B cell (primary cell): ENCODE results near the gene POLK. TPM values are rescaled to one million over a fixed set of nuclear protein-coding genes. Genes with fewer than 3 reads are reported as not detected.

Experiments
- ATAC-seq: fragments of 200-7000 bp; cut with Tn5 transposase; one replicate; pipeline ENCODE4 v1.10.0; 2021; ENCODE audit warnings: low read depth, mild to moderate bottlenecking, moderate number of reproducible peaks, moderate library complexity
- CTCF ChIA-PET: fragments of 350-600 bp; sonication (Branson Sonifier 250); formaldehyde crosslinking; loops from one replicate; lab custom pipeline; 2021; ENCODE audit warnings: antibody characterized with exemption, inconsistent platforms; lab: Charles Lee
- POLR2A ChIA-PET: fragments of 350-600 bp; sonication (Branson Sonifier 250); formaldehyde crosslinking; loops from one replicate; lab custom pipeline; 2021; ENCODE audit warnings: antibody characterized with exemption; lab: Charles Lee
- DNase-seq: peaks from one replicate; pipeline ENCODE4 v3.0.0; 2013
- H2AFZ ChIP-seq: 2 replicates; pipeline ENCODE4 v1.6.1; 2012; ENCODE audit warnings: mild to moderate bottlenecking, low read depth, low read length; ENCODE audit not compliant: insufficient read depth, poor library complexity, severe bottlenecking
- H3K27ac ChIP-seq, 2 donors: 1 replicate in 1 of 2; 2 replicates in 1 of 2; pipeline ENCODE4 v1.5.1; 2012 to 2013; ENCODE audit warnings: low read length in 2 of 2, mild to moderate bottlenecking in 2 of 2, moderate library complexity in 1 of 2
- H3K27me3 ChIP-seq, 4 experiments: fragments of 200-600 bp in 1 of 4; sonication (generic) in 1 of 4; replicated peaks in 1 of 4; 1 replicate in 2 of 4; 2 replicates in 2 of 4; pipeline versions ENCODE4 v1.6.1 to v1.7.0; 2013 to 2016; ENCODE audit warnings: low read length in 3 of 4, mild to moderate bottlenecking in 2 of 4, mixed read lengths in 1 of 4, moderate library complexity in 1 of 4; ENCODE audit not compliant: insufficient read depth in 4 of 4, control insufficient read depth in 3 of 4; ENCODE audit errors: control extremely low read depth in 1 of 4
- H3K36me3 ChIP-seq, 2 experiments: replicated peaks in 1 of 2; 1 replicate in 1 of 2; 2 replicates in 1 of 2; pipeline versions ENCODE4 v1.6.1 to v1.7.1; 2013; ENCODE audit warnings: low read length in 1 of 2; ENCODE audit not compliant: insufficient read depth in 2 of 2, control insufficient read depth in 1 of 2; ENCODE audit errors: control extremely low read depth in 1 of 2, extremely low read depth in 1 of 2
- H3K4me1 ChIP-seq, 2 donors: fragments of 200-600 bp in 1 of 2; sonication (generic) in 1 of 2; 1 replicate in 1 of 2; 2 replicates in 1 of 2; pipeline versions ENCODE4 v1.5.1 to v1.6.1; 2013 to 2017; ENCODE audit warnings: low read length in 2 of 2; ENCODE audit not compliant: control insufficient read depth in 2 of 2, insufficient read depth in 2 of 2
- H3K4me2 ChIP-seq: replicated peaks from 2 replicates; pipeline ENCODE3; 2012; ENCODE audit warnings: mild to moderate bottlenecking, low read depth, low read length; ENCODE audit not compliant: poor library complexity, severe bottlenecking
- H3K4me3 ChIP-seq, 5 experiments: fragments of 200-600 bp in 1 of 5; sonication (generic) in 1 of 5; 1 replicate in 3 of 5; 2 replicates in 2 of 5; pipeline versions ENCODE4 v1.5.1 to v1.7.0; 2011 to 2016; ENCODE audit warnings: low read length in 4 of 5, mild to moderate bottlenecking in 4 of 5, low read depth in 2 of 5, control low read depth in 1 of 5, moderate library complexity in 1 of 5; ENCODE audit not compliant: insufficient read depth in 1 of 5; ENCODE audit errors: control extremely low read depth in 1 of 5, extremely low read depth in 1 of 5
- H3K79me2 ChIP-seq: fragments of 200-600 bp; sonication (generic); one replicate; pipeline ENCODE4 v1.6.0; 2016; ENCODE audit warnings: low read length; ENCODE audit not compliant: control insufficient read depth, insufficient read depth
- H3K9ac ChIP-seq: fragments of 200-600 bp; sonication (generic); 2 replicates; pipeline ENCODE4 v1.6.1; 2017; ENCODE audit warnings: mild to moderate bottlenecking, low read length, moderate library complexity
- H3K9me3 ChIP-seq, 3 donors: one replicate each; pipeline versions ENCODE4 v1.6.1 to v1.7.1; 2013; ENCODE audit warnings: low read length in 2 of 3; ENCODE audit not compliant: control insufficient read depth in 2 of 3, insufficient read depth in 1 of 3; ENCODE audit errors: control extremely low read depth in 1 of 3
- H4K20me1 ChIP-seq: 2 replicates; pipeline ENCODE4 v1.6.0; 2012; ENCODE audit warnings: mild to moderate bottlenecking, low read length; ENCODE audit not compliant: insufficient read depth, control insufficient read depth, poor library complexity, severe bottlenecking
- H3K27ac Mint-ChIP-seq: one replicate; pipeline ENCODE4 v1.8.0; 2021; ENCODE audit warnings: mixed read lengths
- H3K27me3 Mint-ChIP-seq: one replicate; pipeline ENCODE4 v1.8.0; 2021; ENCODE audit warnings: mixed read lengths
- H3K4me1 Mint-ChIP-seq: one replicate; pipeline ENCODE4 v1.8.0; 2021; ENCODE audit warnings: mixed read lengths
- H3K4me3 Mint-ChIP-seq: one replicate; pipeline ENCODE4 v1.8.0; 2021; ENCODE audit warnings: mixed read lengths
- H3K9me3 Mint-ChIP-seq: one replicate; pipeline ENCODE4 v1.8.0; 2022; ENCODE audit warnings: mixed read lengths; ENCODE audit not compliant: insufficient read depth
- EZH2 ChIP-seq: IDR thresholded peaks from 2 replicates; pipeline ENCODE4 v1.6.1; 2012; ENCODE audit warnings: borderline replicate concordance, low read depth, mild to moderate bottlenecking, moderate library complexity, low read length; ENCODE audit not compliant: insufficient read depth, poor library complexity, severe bottlenecking
- WGBS: methylation state at CpG from one replicate; pipeline ENCODE4 v1.1.5; 2013; ENCODE audit warnings: missing lambda C conversion rate; ENCODE audit not compliant: insufficient coverage; 5-methylcytosine and 5-hydroxymethylcytosine counted together
- intact Hi-C: fragments of 100-400 bp; cut with micrococcal nuclease; formaldehyde crosslinking; loops from one replicate; pipeline ENCODE4 v1.10.0; 2022
- polyA plus RNA-seq: library from polyadenylated mRNA; depleted of rRNA; stranded (reverse); fragments of >200 nt; gene quantifications from 2 replicates; pipeline ENCODE4 v1.2.3, GENCODE V29; 2012
- total RNA-seq, 2 donors: library from RNA; stranded (reverse); fragments of 120-200 nt in 1 of 2; gene quantifications; 1 replicate in 1 of 2; 2 replicates in 1 of 2; pipeline versions ENCODE4 v1.2.3 to v1.2.4, GENCODE V29; 2013 to 2022
- TF ChIP-seq, protein P1 (sequence below): fragments of 200-600 bp; IDR thresholded peaks from one replicate; pipeline ENCODE4 v1.8.0; 2022; ENCODE audit warnings: antibody characterized with exemption, mild to moderate bottlenecking

The POLK gene
- total and polyA plus RNA-seq, 2 donors (not counting 1 experiment from before 2014, with no cell fraction given): 13.8 to 41.6 TPM

DNA sequence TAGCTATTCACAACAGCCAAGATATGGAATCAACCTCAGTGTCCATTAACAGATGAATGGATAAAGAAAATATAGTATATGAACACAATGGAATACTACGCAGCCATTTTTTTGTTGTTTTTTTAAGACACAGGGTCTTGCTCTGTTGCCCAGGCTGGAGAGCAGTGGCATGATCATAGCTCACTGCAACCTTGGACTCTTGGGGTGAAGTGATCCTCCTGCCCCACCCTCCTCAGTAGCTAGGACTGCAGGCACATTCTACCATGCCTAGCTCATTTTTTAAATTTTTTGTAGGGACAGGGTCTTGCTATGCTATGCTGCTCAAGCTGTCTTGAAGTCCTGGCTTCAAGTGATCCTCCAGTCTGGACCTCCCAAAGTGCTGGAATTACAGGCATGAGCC, 38.7 kb upstream of the POLK start:
- no peak for DNase-seq
- Histone ChIP-seq H2AFZ (no peak overlapping the region), H3K4me1 (no peaks in the 10 kb centered on the region)

GRCh38 chr5:75473463-75473862, 38.2 kb upstream of the POLK start:
- Histone ChIP-seq H3K9ac (no peak overlapping the region), H3K9me3 (peaks cover 8 to 22% (median 11%) of the 10 kb centered on the region in 3 donors), H2AFZ (no peak overlapping the region), H3K79me2 (peaks cover 56% of the 10 kb centered on the region), H3K27ac (no peak overlapping the region), H3K4me2 (no peak overlapping the region), H3K4me3 (no peak overlapping the region), H3K27me3 (no peaks in the 10 kb centered on the region), H3K36me3 (peaks cover 4 to 7% of the 10 kb centered on the region in 2 experiments), H4K20me1 (peaks cover 9% of the 10 kb centered on the region), H3K4me1 (no peaks in the 10 kb centered on the region)
- no CpG with 5 or more reads among the region's 2 CpGs for WGBS
- Mint-ChIP-seq H3K4me3 (no peak overlapping the region), H3K9me3 (peaks cover 19% of the 10 kb centered on the region), H3K27me3 (no peaks in the 10 kb centered on the region), H3K27ac (no peak overlapping the region), H3K4me1 (peaks cover 14% of the 10 kb centered on the region)
- intact Hi-C loops: no loop called here
- TF ChIP-seq EZH2: no peak
- TF ChIP-seq, protein P1, sequence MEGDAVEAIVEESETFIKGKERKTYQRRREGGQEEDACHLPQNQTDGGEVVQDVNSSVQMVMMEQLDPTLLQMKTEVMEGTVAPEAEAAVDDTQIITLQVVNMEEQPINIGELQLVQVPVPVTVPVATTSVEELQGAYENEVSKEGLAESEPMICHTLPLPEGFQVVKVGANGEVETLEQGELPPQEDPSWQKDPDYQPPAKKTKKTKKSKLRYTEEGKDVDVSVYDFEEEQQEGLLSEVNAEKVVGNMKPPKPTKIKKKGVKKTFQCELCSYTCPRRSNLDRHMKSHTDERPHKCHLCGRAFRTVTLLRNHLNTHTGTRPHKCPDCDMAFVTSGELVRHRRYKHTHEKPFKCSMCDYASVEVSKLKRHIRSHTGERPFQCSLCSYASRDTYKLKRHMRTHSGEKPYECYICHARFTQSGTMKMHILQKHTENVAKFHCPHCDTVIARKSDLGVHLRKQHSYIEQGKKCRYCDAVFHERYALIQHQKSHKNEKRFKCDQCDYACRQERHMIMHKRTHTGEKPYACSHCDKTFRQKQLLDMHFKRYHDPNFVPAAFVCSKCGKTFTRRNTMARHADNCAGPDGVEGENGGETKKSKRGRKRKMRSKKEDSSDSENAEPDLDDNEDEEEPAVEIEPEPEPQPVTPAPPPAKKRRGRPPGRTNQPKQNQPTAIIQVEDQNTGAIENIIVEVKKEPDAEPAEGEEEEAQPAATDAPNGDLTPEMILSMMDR: no peak
- ChIA-PET POLR2A (no interaction called here), CTCF (no interaction called here)
- DNase-seq (no peak), ATAC-seq (no peak)

More for the DNA sequence above, 38.7 kb upstream of the POLK start:
- Histone ChIP-seq H3K4me2 (no peak overlapping the region), H3K27me3 (no peaks in the 10 kb centered on the region), H3K9me3 (peaks cover 11 to 27% (median 15%) of the 10 kb centered on the region in 3 donors), H3K36me3 (peaks cover 6 to 9% of the 10 kb centered on the region in 2 experiments), H3K27ac (no peak overlapping the region), H3K9ac (no peak overlapping the region), H4K20me1 (peaks cover 12% of the 10 kb centered on the region), H3K4me3 (no peak overlapping the region), H3K79me2 (peaks cover 60% of the 10 kb centered on the region)
- intact Hi-C loops: no loop called here
- Mint-ChIP-seq H3K4me1 (peaks cover 15% of the 10 kb centered on the region), H3K4me3 (no peak overlapping the region), H3K27ac (no peak overlapping the region), H3K27me3 (no peaks in the 10 kb centered on the region), H3K9me3 (peaks cover 20% of the 10 kb centered on the region)
- CTCF ChIA-PET: no interaction called here
- POLR2A ChIA-PET: no interaction called here
- TF ChIP-seq EZH2: no peak
- TF ChIP-seq, protein P1: no peak
- WGBS: no CpG with 5 or more reads among the region's 1 CpG
- no peak for ATAC-seq
